HG03103 (cell line): ENCODE results near the gene RAD50.
"Not testable (repeated sequence)": the region's sequence is repeated elsewhere in the genome, so short reads cannot be mapped to it uniquely, and the experiment has no call there.

Source experiments
- ATAC-seq: cut with Tn5 transposase; IDR thresholded peaks from one replicate; pipeline ENCODE4 v1.9.1; 2021; ENCODE audit warnings: low read depth; ENCODE audit not compliant: unreplicated experiment

The RAD50 gene

DNA sequence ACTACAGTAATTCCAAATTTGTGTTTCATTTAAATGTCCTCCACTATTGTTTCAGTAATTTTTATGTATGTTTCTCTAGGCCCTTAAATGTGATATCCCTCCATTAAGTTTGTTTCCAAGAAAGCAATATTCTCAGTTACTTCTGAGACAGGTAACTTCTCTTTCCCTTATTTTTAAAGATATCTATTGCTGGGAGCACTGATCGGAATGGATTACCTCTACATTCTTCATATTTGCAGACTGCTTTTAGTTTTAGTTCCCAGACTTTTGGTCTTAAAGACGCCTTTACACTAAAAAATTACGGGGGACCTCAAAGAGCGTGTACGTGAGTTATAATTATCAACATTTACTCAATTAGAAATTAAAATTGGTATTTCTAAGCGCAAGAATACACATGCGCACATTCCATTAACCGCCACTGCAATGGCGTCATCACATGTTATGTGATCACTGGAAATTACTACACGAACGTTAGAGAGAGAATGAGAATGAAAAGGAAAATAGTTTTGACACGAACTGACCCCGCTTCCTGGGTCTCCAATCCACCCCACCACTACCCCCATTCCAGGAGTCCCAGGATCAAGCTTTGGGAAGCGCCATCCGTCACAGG, 519 bp upstream of the RAD50 start:
- no peak for ATAC-seq

DNA sequence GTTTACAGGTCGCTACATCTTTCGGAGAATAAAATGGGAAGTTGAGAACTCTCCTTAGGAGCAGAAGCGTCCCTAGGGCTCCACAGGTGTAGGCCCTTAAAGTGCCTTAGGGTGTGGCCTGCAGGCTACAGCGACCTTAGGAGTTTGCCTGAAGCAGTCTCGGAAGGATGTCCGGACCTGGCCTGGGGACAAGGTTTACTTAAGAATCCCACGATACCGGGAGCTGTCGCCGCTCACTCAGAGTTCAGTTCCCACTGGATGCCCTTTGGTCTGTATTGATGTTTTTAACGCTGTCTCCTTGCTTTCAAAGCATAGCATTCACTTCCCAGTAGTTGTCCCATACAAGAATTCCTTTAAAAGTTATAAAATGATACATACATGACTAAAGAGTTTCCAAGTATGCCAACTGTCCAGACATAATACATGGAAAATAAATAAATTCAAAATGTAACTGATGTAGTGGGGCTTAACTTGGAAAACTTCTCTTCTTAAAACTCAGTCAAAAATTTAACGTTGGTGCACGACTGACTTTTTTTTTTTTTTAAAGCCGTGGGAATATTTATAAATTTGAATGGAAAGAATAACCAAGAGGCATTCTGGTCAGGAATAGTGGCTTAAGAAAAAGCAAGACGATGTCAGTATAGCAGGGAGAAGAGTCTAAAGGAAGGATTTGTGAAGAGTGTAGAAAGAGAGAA, 848 bp downstream of the RAD50 start:
- ATAC-seq, result peak; percentile 30

DNA sequence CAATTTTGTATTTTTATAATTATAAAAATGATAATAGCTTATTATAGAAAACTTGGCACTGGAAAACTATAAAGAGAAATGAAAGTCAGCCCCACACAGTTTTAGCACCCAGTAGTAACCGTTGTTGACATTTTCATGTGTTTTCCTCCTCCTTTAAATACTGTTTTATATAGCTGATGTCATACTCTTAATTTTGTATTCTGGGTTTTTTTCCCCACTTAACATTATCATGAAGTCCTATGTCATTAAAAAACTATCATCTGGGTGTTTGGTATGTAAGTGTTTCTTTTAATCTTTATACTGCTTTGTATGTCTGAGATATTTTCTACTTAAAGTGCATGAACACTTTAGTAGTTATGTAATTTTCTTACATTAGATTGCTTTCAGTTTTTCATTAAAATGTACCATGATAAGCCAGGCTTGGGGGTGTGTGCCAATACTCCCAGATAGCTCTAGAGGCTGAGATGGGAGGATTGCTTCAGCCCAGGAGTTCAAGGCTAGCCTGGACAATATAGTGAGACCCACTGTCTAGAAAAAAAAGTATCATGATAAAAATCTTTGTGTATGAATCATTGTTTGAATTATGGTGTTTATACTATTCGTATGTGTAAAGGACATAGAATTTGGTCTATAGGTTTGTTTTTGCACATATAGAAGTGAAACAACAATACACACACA, 2.7 kb downstream of the RAD50 start:
- no peak for ATAC-seq

DNA sequence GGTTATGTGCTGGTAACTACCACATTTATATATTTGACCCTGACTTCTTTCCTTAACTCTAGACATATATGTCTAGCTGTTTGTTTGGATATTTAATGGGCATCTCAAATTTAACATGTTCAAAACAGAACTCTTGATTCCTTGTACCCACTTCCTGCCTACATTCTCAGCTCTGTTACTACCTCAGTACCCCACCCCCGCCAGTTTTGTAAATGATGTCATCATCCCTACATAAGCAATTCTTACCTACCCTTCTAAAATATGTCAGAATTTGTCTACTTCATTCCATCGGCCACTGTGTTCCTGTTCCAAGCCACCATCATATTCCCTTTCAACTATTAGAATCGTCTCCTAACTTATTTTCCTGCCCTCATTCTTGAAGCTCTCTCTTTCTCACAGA, 4.8 kb downstream of the RAD50 start:
- no peak for ATAC-seq

DNA sequence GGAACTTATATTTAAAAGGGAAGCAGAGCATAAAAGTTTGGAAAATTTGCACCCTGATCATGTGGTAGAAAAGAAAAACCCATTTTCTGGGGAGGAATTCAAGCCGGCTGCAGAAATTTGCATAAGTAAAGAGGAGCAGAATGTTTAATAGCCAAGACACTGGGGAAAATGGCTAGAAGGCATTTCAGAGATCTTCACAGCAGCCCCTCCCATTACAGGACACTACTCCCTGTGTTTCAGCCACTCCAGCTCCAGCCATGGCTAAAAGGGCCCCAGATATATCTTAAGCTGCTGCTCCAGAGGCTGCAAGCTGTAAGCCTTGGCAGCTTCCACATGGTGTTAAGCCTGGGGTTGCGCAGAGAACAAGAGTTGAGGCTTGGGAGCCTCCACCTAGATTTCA, 7.8 kb downstream of the RAD50 start:
- not testable (repeated sequence) for ATAC-seq

DNA sequence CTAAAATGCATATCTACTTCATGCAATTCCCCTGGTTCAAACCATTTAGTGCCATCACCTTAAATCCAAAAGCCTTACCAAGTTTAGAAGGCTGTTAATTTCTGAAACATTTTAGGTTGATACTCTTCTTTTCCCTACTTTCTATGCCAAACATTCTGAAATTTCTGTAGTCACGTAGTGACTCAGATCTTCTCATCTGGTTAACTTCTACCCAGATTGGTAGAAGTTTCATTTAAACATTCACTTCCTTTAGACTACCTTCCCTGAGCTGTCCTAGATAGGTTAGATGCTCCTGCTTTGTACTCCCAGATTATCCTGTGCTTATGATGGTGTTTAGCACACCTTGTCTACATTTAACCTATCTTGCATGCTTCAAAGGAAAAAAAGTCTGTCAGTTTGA, 9.9 kb downstream of the RAD50 start:
- ATAC-seq, result no peak

DNA sequence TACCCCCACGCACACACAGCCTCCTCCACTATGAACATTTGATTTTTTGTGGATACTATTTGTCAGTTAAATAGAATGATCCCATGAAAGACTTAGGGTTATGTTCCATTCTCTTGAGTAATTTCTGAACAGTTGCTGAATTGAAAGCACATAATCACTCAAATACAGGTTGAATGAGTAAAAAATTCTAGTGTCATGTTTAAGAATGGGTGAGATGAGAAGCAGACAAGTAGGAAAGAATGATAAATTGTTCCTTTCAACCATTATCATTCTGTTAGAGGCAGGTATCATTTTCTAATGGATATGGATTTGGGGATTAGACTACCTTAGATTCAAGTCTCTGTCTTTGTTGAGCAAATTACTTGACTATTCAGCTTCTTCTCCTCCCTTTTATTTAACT, 19.3 kb downstream of the RAD50 start:
- ATAC-seq, result no peak

DNA sequence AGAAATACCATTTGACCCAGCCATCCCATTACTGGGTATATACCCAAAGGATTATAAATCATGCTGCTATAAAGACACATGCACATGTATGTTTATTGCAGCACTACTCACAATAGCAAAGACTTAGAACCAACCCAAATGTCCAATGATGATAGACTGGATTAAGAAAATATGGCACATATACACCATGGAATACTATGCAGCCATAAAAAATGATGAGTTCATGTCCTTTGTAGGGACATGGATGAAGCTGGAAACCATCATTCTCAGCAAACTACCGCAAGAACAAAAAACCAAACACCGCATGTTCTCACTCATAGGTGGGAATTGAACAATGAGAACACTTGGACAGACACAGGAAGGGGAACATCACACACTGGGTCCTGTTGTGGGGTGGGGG, 27.8 kb downstream of the RAD50 start:
- not testable (repeated sequence) for ATAC-seq

DNA sequence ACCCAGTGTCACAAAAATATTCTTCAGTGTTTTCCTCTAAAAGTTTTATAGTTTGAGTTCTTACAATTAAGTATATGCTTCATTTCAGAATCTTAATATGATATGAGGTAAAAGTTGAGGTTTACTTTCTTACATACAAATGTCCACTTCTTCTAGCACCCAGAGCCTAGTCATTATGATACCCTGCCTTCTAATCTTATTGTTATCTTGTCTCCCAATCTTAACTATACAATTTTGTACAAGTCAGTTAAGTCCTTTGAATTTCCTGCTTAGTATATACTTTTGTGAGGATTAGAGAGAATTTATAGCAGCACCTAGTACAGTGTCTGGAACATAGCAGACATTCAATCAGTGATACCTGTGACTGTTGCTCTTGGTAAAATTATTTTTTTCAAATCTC, 29.3 kb downstream of the RAD50 start:
- no peak for ATAC-seq

DNA sequence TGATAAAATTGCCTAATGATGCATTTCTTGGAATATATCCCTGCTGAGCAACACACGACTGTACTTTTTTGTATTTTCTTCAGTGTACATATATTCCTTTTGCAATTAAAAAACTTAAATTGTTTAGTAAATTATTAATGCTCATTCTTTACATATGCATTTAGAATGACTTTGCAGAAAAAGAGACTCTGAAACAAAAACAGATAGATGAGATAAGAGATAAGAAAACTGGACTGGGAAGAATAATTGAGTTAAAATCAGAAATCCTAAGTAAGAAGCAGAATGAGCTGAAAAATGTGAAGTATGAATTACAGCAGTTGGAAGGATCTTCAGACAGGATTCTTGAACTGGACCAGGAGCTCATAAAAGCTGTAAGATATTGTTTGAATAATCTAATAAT, 32.7 kb downstream of the RAD50 start:
- no peak for ATAC-seq

DNA sequence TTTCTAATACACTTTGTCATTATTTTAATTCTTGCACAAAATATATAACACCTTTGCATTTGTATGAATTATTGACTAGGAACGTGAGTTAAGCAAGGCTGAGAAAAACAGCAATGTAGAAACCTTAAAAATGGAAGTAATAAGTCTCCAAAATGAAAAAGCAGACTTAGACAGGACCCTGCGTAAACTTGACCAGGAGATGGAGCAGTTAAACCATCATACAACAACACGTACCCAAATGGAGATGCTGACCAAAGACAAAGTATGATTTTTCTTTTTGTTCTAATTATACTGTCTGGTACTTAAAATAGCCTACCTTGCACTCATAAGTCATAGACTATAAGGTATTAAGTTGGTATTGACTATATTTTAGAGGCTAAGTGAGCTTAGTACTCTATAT, 34.4 kb downstream of the RAD50 start:
- no peak for ATAC-seq

DNA sequence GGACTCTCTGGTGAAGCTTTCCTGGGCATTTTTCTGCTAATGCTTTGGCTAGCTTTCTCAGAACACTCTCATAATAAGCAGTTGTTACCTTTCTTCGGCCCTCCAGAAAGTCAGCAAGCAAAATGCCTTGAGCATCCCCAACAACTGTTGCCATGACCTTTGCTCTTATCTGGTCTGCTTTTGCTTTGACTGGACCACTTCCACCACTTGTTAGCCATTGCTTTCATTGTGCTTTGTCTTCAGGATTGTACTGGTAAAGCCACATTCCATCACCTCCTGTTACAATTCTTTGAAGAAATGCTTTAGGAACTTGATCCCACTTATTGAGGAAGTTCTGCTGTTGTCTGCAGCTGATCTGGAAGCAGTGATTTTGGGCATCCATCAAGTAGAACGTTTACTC, 35.7 kb downstream of the RAD50 start:
- ATAC-seq, result no peak

DNA sequence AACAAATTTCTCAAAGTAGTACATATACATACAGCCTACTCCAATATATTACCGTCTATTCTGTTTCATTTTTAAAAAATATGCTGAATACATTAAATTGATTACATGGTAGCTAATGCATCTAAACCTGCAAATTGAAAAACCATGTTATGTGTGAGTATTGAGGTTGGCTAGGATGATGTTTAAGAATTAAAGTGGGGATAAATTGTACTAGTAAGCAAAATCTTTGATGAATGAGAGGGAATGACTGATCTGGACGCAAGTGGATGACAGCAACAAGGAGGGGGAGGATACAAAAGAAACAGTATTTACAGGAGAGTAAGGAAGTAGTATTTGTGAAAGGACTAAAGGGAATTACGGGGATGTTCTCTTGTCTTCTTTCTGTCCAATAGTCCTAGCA, 37.4 kb downstream of the RAD50 start:
- ATAC-seq, result no peak

DNA sequence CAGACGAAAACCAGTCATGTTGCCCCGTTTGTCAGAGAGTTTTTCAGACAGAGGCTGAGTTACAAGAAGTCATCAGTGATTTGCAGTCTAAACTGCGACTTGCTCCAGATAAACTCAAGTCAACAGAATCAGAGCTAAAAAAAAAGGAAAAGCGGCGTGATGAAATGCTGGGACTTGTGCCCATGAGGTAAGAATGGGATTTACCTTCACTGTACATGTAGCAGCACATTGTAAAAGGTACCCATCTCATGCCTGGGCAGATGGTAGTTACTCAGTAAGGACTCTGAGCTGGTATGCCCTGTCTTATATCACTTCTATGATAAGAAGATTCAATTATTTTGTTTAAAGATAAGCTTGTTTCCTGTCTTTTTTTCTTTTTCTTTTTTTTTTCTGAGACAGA, 38.8 kb downstream of the RAD50 start:
- no peak for ATAC-seq

DNA sequence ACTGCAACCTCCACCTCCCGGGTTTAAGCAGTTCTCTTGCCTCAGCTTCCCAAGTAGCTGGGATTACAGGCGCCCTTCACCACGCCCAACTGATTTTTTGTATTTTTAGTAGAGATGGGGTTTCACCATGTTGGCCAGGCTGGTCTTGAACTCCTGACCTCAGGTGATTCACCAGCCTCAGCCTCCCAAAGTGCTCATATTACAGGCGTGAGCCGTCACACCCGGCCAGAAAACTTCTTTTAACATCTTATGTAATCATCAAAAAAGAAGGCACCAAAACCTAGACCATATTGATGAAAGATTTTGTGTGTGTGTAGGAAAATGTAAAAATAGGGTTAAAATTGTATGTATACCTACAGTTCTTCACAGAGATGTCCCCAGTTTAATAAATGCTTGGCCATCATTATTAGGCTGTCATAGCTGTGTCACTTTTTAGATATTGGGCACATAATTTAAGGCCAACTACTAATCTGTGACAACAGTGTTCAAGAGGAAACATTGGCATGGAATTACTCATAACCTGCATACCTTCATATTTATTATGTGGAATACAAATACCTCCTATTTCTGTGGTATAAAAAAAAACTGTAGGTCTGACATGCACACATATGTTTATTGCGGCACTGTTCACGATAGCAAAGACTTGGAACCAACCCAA, 44.4 kb downstream of the RAD50 start:
- ATAC-seq, result no peak

DNA sequence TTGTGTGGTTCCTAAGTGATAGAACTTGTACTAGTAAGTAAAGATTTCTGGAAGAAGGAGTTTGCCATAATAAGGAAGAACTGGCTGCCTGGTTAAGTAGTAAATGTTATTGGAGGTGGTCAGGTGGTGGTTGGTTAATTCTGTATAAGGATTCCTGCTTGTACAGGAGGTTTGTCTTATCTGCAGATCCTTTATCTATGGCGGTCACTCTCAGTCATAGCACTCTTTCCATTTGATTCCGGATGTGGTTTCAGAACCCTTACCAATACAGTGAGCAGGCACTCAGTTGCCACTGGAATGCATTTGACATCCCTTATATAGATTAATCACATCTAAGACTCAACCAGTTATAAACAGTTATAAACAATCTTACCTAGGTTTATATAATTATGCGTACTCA, 50.3 kb downstream of the RAD50 start:
- no peak for ATAC-seq

DNA sequence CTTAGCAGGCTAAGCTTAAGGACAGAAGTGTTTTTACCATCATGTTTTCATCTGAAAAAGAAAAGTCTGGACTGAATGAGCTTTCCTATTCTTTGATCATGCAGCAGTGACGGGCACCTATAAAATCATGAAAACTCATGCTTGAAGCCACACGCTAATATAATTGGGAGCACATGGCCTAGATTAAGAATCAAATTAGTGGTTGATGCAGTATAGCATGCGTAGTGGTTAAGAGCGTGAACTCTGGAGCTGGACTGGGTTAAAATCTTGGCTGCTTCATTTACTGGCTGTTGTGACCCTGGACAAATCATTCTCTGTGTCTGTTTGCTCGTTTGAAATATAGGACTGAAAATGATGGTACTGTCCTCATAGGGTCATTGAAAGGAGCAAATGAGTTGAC, 51.3 kb downstream of the RAD50 start:
- ATAC-seq, result no peak

DNA sequence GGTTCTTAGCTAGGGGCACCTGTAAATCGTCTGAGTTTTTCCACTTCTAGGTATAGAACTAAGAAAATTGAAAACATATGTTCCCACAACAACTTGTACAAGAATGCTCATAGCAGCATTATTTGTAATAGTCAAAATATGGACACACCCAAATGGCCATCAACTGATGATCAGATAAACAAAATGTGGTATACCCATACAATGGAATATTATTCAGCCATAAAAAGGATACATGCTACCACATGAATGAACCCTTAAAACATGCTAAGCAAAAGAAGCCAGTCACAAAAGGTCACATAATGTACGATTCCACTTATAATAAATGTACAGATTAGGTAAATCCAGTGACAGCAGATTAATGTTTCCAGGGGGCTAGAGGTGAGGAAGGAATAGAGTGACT, 55.2 kb downstream of the RAD50 start:
- ATAC-seq, result no peak

DNA sequence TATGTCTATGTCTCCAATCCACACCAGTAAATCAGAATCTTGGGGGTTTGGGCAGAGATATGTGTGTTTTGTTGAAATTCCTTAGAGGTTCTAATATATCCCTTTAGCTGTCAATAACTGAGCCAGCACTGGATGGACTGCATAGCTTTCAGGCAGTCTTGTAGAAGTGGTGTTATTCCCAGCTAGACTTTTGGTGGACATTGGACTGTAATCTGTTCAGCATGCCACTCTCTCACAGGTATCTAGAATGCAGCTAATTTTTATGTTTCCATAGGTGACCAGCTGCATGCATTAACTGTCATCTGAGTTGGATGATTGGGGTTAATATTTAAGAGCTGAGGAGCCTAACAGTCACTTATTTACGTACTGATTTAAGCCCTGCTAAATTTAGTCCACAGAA, 56.1 kb downstream of the RAD50 start:
- ATAC-seq, result no peak

DNA sequence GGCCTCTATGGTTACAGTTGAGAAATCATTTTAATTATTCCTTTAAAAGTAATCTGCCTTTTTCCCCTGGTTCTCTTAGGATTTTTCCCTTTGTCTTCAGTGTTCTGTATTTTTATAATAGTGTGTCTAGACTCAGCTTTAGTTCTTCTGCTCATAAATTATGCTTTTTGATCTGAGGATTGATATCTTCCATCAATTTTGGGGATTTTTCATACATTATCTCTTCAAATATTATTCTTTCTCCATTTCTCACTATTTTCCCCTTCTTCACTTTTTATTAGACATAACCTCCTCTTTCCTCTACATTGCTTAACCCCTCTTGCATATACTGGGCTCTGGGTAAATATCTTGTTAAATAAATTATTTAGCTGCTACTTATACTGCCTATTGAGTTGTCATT, 64.9 kb downstream of the RAD50 start:
- no peak for ATAC-seq

DNA sequence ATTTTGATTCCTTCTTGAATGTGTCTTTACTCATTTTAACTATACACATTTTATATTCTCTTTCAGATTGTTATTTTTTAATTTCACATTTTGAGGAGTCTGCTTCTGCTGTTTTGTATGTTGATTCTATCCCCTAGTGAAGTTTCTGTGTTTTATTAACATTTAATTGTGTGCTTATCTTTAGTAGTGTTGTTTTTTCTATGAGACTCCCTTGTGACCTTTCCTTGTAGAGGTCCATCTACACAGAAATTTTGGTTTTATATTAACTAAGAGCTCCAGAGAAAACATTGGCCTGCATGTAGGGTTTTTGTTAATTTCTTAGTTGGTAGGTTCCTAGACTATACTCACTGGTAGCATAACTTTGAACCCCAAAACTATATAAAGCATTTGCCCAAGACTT, 65.8 kb downstream of the RAD50 start:
- ATAC-seq, result no peak

DNA sequence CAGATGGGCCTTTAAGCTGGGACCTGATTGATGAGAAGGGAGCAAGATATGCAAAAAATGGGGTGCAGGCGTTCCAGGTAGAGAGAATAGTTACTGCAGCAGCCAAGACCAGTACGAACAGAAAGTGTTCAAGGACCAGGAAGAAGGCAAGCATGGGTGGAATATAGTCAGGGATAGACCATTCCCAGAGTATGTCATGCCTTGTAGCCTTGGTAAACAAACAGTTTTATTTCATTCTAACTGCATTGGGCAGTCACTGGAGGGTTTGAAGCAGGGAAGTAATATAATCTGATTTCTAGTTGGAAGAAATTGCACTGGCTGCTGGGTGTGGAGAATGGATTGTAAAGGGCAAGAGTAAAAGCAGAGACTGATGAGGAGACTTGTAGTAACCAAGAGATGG, 70.7 kb downstream of the RAD50 start:
- ATAC-seq, result no peak
